ENCODE results near the gene FAM50B.

The FAM50B gene

GRCh38 chr6:3893487-3893886 is 44.3 kb downstream of the FAM50B start:
- no peak for DNase-seq

- DNase-seq: no peak
Measured at GRCh38 chr6:3893917-3894316, 44.7 kb downstream of the FAM50B start.

GRCh38 chr6:3894590-3895311 is 45.6 kb downstream of the FAM50B start:
- no peak for DNase-seq

GRCh38 chr6:3895312-3895653 is 46.1 kb downstream of the FAM50B start:
- no peak for DNase-seq

GRCh38 chr6:3895805-3896204 is 46.6 kb downstream of the FAM50B start:
- DNase-seq: no peak

GRCh38 chr6:3898265-3898994 is 49.3 kb downstream of the FAM50B start:
- no peak for DNase-seq

- no peak for DNase-seq
Measured at GRCh38 chr6:3899061-3899460, 49.9 kb downstream of the FAM50B start.

GRCh38 chr6:3899970-3900439 is 50.8 kb downstream of the FAM50B start:
- no peak for DNase-seq
